Astrocyte of the cerebellum (primary cell): ENCODE measurements around the gene MAMLD1.

Source experiments
- DNase-seq: peaks from one replicate; pipeline ENCODE4 v3.0.0-alpha.2; 2011; ENCODE audit warnings: low read depth
- H3K4me3 ChIP-seq: 2 replicates; pipeline ENCODE4 v1.5.1; 2011; ENCODE audit warnings: mild to moderate bottlenecking, low read depth, low read length, moderate library complexity
- in situ Hi-C: cut with HindIII; loops from 2 replicates; pipeline ENCODE4 v1.10.0; 2017; ENCODE audit warnings: low sequenced_read_pairs
- TF ChIP-seq, protein P1 (sequence below): IDR thresholded peaks from 2 replicates; pipeline ENCODE4 v1.5.1; 2012; ENCODE audit warnings: low read length, low read depth, moderate library complexity, mild to moderate bottlenecking; ENCODE audit errors: missing control alignments

Gene MAMLD1

DNA sequence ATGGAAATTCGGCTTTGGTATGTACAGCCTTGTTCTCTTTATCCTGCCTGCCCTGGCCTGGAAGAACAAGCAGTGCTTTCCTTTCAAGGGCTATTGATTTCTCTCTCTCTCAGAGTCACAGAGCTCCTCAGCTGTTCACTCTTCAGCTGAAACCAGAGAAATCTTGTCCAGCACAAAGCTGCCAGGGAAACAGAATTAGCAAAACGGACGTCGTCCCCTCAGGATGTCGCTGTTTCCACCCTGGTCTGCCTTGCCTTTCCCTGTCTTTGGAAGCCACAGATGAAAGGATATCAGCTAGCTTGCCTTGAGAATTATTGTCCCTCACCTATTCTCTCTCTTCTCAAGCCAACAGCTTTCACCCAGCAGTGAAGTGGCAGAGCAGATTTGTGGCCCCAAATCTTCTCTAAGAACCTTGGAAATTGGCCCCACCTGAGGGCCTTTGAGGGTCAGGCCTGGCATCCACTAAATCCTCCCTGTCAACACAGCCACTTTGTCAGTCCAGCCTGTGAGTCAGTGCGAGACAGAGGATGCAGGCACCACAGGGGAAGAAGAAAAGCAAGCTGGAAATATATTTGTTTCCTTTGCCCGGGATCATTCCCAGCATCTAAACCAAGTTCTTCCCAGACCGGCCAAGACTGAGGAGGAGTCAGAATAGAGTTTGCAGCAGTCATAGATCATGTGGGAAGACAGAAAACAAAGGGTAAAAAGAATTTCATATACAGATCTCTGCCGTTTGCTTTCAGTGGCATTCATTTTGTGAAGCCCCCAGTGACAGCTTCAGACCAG is 141.5 kb downstream of the MAMLD1 start:
- in situ Hi-C loops: no loop called here
- TF ChIP-seq, protein P1, sequence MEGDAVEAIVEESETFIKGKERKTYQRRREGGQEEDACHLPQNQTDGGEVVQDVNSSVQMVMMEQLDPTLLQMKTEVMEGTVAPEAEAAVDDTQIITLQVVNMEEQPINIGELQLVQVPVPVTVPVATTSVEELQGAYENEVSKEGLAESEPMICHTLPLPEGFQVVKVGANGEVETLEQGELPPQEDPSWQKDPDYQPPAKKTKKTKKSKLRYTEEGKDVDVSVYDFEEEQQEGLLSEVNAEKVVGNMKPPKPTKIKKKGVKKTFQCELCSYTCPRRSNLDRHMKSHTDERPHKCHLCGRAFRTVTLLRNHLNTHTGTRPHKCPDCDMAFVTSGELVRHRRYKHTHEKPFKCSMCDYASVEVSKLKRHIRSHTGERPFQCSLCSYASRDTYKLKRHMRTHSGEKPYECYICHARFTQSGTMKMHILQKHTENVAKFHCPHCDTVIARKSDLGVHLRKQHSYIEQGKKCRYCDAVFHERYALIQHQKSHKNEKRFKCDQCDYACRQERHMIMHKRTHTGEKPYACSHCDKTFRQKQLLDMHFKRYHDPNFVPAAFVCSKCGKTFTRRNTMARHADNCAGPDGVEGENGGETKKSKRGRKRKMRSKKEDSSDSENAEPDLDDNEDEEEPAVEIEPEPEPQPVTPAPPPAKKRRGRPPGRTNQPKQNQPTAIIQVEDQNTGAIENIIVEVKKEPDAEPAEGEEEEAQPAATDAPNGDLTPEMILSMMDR: no peak
- DNase-seq: no peak
- no peak overlapping the region for H3K4me3 ChIP-seq

DNA sequence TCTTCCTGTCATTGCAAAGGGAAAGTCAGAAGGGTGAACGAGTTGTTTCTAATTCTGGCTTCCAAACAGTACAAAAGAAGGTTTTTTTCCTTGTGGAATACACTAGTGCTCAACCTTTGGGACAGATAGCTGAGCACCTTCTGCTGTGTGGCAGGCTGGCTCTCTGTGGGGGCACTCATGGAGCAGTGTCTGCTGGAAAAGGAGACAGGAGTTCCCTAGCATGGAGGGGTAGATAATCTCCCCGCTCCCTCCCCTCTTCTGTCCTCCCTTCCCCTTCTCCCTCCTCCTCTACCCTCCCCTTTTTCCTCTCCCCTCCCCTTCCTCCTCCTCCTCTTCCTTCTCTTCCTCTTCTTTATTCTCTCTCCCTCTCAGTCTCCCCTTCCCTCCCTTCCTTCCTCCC is 142.9 kb downstream of the MAMLD1 start:
- no peak for DNase-seq
- TF ChIP-seq, protein P1: no peak
- no peak overlapping the region for H3K4me3 ChIP-seq
- in situ Hi-C loops: no loop called here

DNA sequence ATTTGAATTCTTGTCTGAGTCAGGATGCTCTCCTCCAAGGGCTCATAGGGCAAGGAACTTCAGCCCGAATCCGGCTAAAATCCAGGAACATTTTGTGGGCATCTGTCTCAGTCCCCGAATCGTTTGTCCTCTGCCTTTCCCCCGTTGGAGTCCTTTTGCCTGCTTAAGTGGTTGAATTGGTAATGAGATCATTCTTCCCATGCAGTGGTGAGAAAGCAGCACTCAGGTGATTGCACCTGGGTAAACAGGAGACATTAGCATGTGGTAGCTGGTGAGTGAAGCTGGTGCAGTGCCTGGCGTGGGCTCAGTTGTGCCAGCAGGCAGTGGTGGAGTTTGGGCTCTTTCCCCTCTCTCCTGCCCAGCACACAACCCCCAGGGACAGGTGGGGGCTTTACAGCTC is 143.4 kb downstream of the MAMLD1 start:
- TF ChIP-seq, protein P1: no peak
- H3K4me3 ChIP-seq: no peak overlapping the region
- no peak for DNase-seq
- in situ Hi-C loops: no loop called here

DNA sequence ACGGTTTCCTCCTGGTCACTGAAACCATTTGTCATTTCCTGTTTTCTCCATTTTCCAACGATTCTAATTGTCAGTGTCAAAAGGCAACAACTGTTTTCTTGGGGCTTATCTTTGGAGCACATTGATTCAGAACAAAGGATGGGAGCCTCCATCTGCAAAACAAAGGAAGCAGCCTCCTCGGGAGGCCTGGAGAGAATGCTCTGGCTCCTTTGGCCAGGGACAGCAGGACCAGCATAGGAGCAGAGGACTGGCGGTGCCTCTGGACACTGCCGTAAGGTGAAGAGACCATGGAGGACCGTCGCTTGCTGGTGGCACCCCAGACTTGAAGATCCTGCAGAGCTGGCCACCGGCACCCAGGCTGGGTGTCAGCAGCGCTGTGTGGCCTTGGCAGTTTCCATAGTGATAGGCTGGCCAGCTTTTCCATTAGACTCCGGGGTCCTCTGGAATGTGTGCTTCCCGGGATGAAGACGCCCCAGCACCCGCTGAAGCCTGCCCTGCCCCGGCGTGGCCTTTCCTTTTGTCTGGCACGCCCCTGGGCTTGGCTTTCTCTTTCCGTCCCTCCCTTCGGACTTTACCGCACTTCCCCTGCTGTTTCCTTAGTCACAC is 144.2 kb downstream of the MAMLD1 start:
- TF ChIP-seq, protein P1: no peak
- in situ Hi-C loops: no loop called here
- H3K4me3 ChIP-seq: no peak overlapping the region
- DNase-seq: no peak

DNA sequence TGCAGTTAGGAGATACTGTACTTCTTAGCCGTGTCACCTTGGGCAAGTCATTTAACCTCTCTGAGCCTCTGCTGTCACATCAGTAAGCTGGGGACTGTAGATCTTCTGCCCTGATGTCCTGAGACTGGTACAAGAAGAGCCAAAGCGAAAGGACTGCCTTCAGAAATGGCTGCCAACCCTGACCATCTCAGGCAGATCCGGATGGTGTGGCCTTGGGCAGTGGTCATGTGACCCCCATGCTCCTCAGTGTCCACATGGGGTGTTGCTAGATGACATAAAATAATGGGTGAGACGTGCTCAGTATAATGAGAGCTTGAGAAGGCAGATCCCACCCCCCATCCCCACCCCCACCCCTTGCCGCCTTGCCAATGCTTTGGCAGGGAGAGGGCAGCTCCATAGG is 144.9 kb downstream of the MAMLD1 start:
- no peak for DNase-seq
- in situ Hi-C loops: no loop called here
- no peak overlapping the region for H3K4me3 ChIP-seq
- TF ChIP-seq, protein P1: no peak

DNA sequence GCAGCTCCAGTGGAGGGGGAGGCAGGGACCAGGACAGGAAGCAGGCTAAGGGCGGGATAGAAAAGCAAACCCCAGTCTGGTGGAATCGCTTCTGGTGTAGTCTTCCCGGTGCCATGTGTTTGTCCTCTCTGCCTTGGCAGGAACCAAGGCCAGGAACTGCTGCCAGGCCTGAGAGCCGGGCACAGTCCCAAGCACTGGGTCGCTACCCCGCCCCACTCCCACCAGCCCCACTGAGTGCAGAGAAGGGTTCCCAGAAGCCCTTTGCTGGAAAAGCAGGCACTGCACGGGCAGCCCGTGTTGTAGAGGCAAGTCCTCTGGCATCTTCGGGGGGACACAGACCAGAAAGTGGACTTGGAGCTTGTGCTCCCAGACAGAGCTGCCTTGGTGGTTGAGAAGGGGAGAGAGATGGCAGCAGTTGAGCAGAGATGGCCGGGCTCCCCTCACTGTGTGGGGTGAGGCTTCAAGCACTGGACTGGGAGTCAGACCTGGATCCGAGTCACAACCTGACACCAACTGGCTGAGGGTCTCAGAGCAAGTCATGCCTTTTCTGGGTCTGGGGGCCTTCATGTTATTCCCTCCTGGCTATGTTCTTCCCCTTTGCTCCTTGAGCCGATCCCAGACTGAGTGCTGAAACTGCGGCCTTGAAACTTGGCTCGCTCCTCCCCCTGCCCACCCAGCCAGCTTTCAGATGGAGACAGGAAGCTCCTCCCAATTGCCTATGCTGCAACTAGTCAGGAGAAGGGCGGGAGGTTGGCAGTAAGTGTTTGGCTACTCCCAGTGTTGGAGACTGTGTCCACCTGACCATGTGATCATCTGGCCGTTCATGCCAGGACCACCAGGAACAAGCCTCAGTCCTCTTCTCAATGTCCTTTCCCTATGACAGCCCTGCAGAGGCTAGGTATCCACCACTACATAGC is 145.6 kb downstream of the MAMLD1 start:
- no peak for DNase-seq
- in situ Hi-C loops: no loop called here
- TF ChIP-seq, protein P1: no peak
- no peak overlapping the region for H3K4me3 ChIP-seq
